Measurements from ENCODE around the gene OR6C68. TPM values are rescaled to one million over a fixed set of nuclear protein-coding genes. Genes with fewer than 3 reads are reported as not detected.

The OR6C68 gene
- total and polyA plus RNA-seq, 2 donors (not counting 3 experiments of a cell fraction or from before 2014, with no cell fraction given): not detected

DNA sequence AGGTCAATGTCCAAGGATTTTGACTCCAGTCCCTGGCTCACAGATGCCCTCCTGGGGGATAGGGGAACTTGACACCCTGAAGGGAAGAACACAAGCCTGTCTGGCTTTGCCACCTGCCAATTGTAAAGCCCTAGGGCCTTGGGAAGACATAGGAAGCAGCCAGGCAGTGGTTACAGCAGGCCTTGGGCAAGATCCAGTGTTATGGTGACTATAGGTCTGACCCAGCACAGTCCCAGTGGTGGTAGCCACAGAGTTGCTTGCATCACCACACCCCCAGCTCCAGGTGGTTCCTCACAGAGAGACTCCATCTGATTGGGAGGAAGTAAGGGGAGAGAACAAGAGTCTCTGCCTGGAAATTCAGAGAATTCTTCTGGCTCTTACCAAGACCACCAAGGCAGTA is 24.2 kb downstream of the OR6C68 start:
- H3K9me3 ChIP-seq (replicated peaks; ENCODE audit: control insufficient read depth, insufficient read depth, low read length): no peaks in the 10 kb centered on the region
- H4K20me1 ChIP-seq (replicated peaks; ENCODE audit: control insufficient read depth, extremely low read depth, insufficient read depth, low read length): no peaks in the 10 kb centered on the region
- H3K9ac ChIP-seq (replicated peaks; ENCODE audit: extremely low read depth, insufficient read depth, low read length): no peak overlapping the region
- no TSS peak for BruUV-seq (replicated peaks)
- H3K27me3 ChIP-seq (ENCODE audit: control insufficient read depth in 2 of 2, insufficient read depth in 2 of 2, low read length in 2 of 2): no peaks in the 10 kb centered on the region
- ChIA-PET CTCF (interaction anchor here (1.3 kb wide), 1 partner anchor 17 kb away, joined by 3 read pairs; no protein-coding TSS in a partner anchor), POLR2A (no interaction called here)
- no peak overlapping the region for H3K27ac ChIP-seq (ENCODE audit: insufficient read depth, low read depth, low read length)
- intact Hi-C loops (cut with micrococcal nuclease) (no loop called here), dilution Hi-C loops (cut with MboI; ENCODE audit: extremely low pct_ligation_motif_present, low sequenced_read_pairs) (no loop called here)
- DNase-seq (ENCODE audit: low read depth, low spot score) (no peak), FAIRE-seq (no peak)
- no peaks in the 10 kb centered on the region for H3K9me1 ChIP-seq (replicated peaks; ENCODE audit: control insufficient read depth, extremely low read depth, insufficient read depth, low read length)
- H3K4me1 ChIP-seq (ENCODE audit: control insufficient read depth, extremely low read depth, insufficient read depth, low read length): no peaks in the 10 kb centered on the region
- no peaks in the 10 kb centered on the region for H3K36me3 ChIP-seq (ENCODE audit: control insufficient read depth in 2 of 2, extremely low read depth in 1 of 2, insufficient read depth in 2 of 2, low read length in 2 of 2)
- H3K4me2 ChIP-seq (ENCODE audit: insufficient read depth, low read length): no peak overlapping the region
- H3K4me3 ChIP-seq (replicated peaks in 1 of 3; ENCODE audit: insufficient read depth in 1 of 3, low read depth in 1 of 3, low read length in 3 of 3): no peak overlapping the region
- TF ChIP-seq EZH2 (IDR thresholded peaks at IDR 0.05; ENCODE audit: borderline replicate concordance, low read depth, low read length, severe bottlenecking) (no peak), FOS (IDR thresholded peaks at IDR 0.05; ENCODE audit: borderline replicate concordance, insufficient read depth, low read length) (no peak), POLR2A (IDR thresholded peaks at IDR 0.05; ENCODE audit: low read depth, low read length) (no peak), POLR2AphosphoS5 (IDR thresholded peaks at IDR 0.05; ENCODE audit: insufficient read depth, low read depth, low read length) (no peak), CTCF (IDR thresholded peaks at IDR 0.05; ENCODE audit: extremely low read depth in 1 of 2, insufficient read depth in 1 of 2, low read depth in 1 of 2, low read length in 2 of 2) (no peak), JUN (IDR thresholded peaks at IDR 0.05; ENCODE audit: borderline replicate concordance, insufficient read depth, insufficient read length, low read depth) (no peak), GATA2 (IDR thresholded peaks at IDR 0.05; ENCODE audit: insufficient read depth, insufficient read length, low read depth, low read length) (no peak), MYC (IDR thresholded peaks at IDR 0.05; ENCODE audit: low read depth, low read length) (no peak)
- TF ChIP-seq, protein P1, sequence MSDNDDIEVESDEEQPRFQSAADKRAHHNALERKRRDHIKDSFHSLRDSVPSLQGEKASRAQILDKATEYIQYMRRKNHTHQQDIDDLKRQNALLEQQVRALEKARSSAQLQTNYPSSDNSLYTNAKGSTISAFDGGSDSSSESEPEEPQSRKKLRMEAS (IDR thresholded peaks at IDR 0.05; ENCODE audit: insufficient read depth, insufficient read length): no peak
- H2AFZ ChIP-seq (ENCODE audit: low read depth, low read length): no peak overlapping the region
- no peaks in the 10 kb centered on the region for H3K79me2 ChIP-seq (ENCODE audit: control insufficient read depth, insufficient read depth, low read length)

Other genes with a start within 250 kb of the OR6C68 start
- gene OR6C74, start 247.8 kb upstream of the OR6C68 start, total RNA-seq: not detected in 2 replicates
- not detected in 2 replicates for gene OR6C74, start 247.8 kb upstream of the OR6C68 start, polyA plus RNA-seq
- not detected in 2 replicates for gene OR6C6, start 195.8 kb upstream of the OR6C68 start, total RNA-seq
- not detected in 2 replicates for gene OR6C6, start 195.8 kb upstream of the OR6C68 start, polyA plus RNA-seq
- not detected in 2 replicates for gene OR6C1, start 178.0 kb upstream of the OR6C68 start, total RNA-seq
- gene OR6C1, start 178.0 kb upstream of the OR6C68 start, polyA plus RNA-seq: not detected in 2 replicates
- not detected in 2 replicates for gene OR6C3, start 161.6 kb upstream of the OR6C68 start, total RNA-seq
- gene OR6C3, start 161.6 kb upstream of the OR6C68 start, polyA plus RNA-seq: not detected in 2 replicates
- not detected in 2 replicates for gene OR6C75, start 129.4 kb upstream of the OR6C68 start, total RNA-seq
- not detected in 2 replicates for gene OR6C75, start 129.4 kb upstream of the OR6C68 start, polyA plus RNA-seq
- not detected in 2 replicates for gene OR6C65, start 91.8 kb upstream of the OR6C68 start, total RNA-seq
- gene OR6C65, start 91.8 kb upstream of the OR6C68 start, polyA plus RNA-seq: not detected in 2 replicates
- gene OR6C76, start 66.1 kb upstream of the OR6C68 start, total RNA-seq: not detected in 2 replicates
- not detected in 2 replicates for gene OR6C76, start 66.1 kb upstream of the OR6C68 start, polyA plus RNA-seq
- not detected in 2 replicates for gene OR6C2, start 48.3 kb upstream of the OR6C68 start, total RNA-seq
- not detected in 2 replicates for gene OR6C2, start 48.3 kb upstream of the OR6C68 start, polyA plus RNA-seq
- not detected in 2 replicates for gene OR6C70, start 22.2 kb upstream of the OR6C68 start, total RNA-seq
- not detected in 2 replicates for gene OR6C70, start 22.2 kb upstream of the OR6C68 start, polyA plus RNA-seq
- gene OR6C4, start 57.2 kb downstream of the OR6C68 start, total RNA-seq: not detected in 2 replicates
- gene OR6C4, start 57.2 kb downstream of the OR6C68 start, polyA plus RNA-seq: not detected in 2 replicates
- gene OR2AP1, start 80.1 kb downstream of the OR6C68 start, total RNA-seq: not detected in 2 replicates
- not detected in 2 replicates for gene OR2AP1, start 80.1 kb downstream of the OR6C68 start, polyA plus RNA-seq
- gene OR10P1, start 144.5 kb downstream of the OR6C68 start, total RNA-seq: not detected in 2 replicates
- gene OR10P1, start 144.5 kb downstream of the OR6C68 start, polyA plus RNA-seq: not detected in 2 replicates
- 0.84 and 1.0 TPM in 2 replicates for gene ITGA7, start 215.5 kb downstream of the OR6C68 start, total RNA-seq
- gene ITGA7, start 215.5 kb downstream of the OR6C68 start, polyA plus RNA-seq: 0.41 and 0.67 TPM in 2 replicates
- gene BLOC1S1, start 223.7 kb downstream of the OR6C68 start, total RNA-seq: 84.1 and 85.6 TPM in 2 replicates
- 192 and 197 TPM in 2 replicates for gene BLOC1S1, start 223.7 kb downstream of the OR6C68 start, polyA plus RNA-seq
- gene RDH5, start 228.0 kb downstream of the OR6C68 start, total RNA-seq: 2.7 and 6.1 TPM in 2 replicates
- 3.5 and 3.7 TPM in 2 replicates for gene RDH5, start 228.0 kb downstream of the OR6C68 start, polyA plus RNA-seq
- 1,054 and 1,063 TPM in 2 replicates for gene CD63, start 236.6 kb downstream of the OR6C68 start, total RNA-seq
- gene CD63, start 236.6 kb downstream of the OR6C68 start, polyA plus RNA-seq: 1,429 and 1,536 TPM in 2 replicates

Measured in endothelial cell of umbilical vein (primary cell).